Smooth muscle cell (in vitro differentiated cells): ENCODE measurements around the gene STK10. TPM values are rescaled to one million over a fixed set of nuclear protein-coding genes. Genes with fewer than 3 reads are reported as not detected.

Experiments
- DNase-seq: peaks from one replicate; lab custom pipeline; 2025; ENCODE audit not compliant: unreplicated experiment; lab: John Stamatoyannopoulos, UW
- H2AFZ ChIP-seq: fragments of 200-600 bp; sonication (generic); 2 replicates; pipeline ENCODE4 v1.6.0; 2016; ENCODE audit warnings: antibody characterized with exemption, low read depth, mild to moderate bottlenecking
- H3F3A ChIP-seq: fragments of 200-600 bp; sonication (generic); 2 replicates; pipeline ENCODE4 v1.6.0; 2017; ENCODE audit warnings: antibody characterized with exemption, low read depth
- H3K27ac ChIP-seq: fragments of 200-600 bp; sonication (generic); 2 replicates; pipeline ENCODE4 v1.5.1; 2016; ENCODE audit warnings: low read depth, mild to moderate bottlenecking
- H3K27me3 ChIP-seq: fragments of 200-600 bp; sonication (generic); 2 replicates; pipeline ENCODE4 v1.6.1; 2016; ENCODE audit warnings: low read depth, mild to moderate bottlenecking
- H3K36me3 ChIP-seq: fragments of 200-600 bp; sonication (generic); 2 replicates; pipeline ENCODE4 v1.5.1; 2016; ENCODE audit warnings: low read depth
- H3K4me1 ChIP-seq: fragments of 200-600 bp; sonication (generic); 2 replicates; pipeline ENCODE4 v1.5.1; 2016; ENCODE audit warnings: low read depth
- H3K4me2 ChIP-seq: fragments of 200-600 bp; sonication (generic); 2 replicates; pipeline ENCODE4 v1.6.0; 2016; ENCODE audit warnings: mild to moderate bottlenecking
- H3K4me3 ChIP-seq: fragments of 200-600 bp; sonication (generic); 2 replicates; pipeline ENCODE4 v1.5.1; 2016; ENCODE audit warnings: mild to moderate bottlenecking
- H3K79me2 ChIP-seq: fragments of 200-600 bp; sonication (generic); 2 replicates; pipeline ENCODE4 v1.6.0; 2016; ENCODE audit warnings: low read depth, mild to moderate bottlenecking
- H3K9ac ChIP-seq: fragments of 200-600 bp; sonication (generic); 2 replicates; pipeline ENCODE4 v1.6.0; 2016; ENCODE audit warnings: low read depth
- H3K9me3 ChIP-seq: fragments of 200-600 bp; sonication (generic); replicated peaks from 2 replicates; pipeline ENCODE4 v1.5.1; 2016; ENCODE audit warnings: low read depth
- H4K20me1 ChIP-seq: fragments of 200-600 bp; sonication (generic); 2 replicates; pipeline ENCODE4 v1.6.0; 2016; ENCODE audit warnings: low read depth
- CTCF ChIP-seq: fragments of 200-600 bp; sonication (generic); IDR thresholded peaks from 2 replicates; pipeline ENCODE4 v1.5.1; 2017; ENCODE audit warnings: borderline replicate concordance, mild to moderate bottlenecking, antibody characterized with exemption; ENCODE audit not compliant: insufficient read depth, poor library complexity, severe bottlenecking
- WGBS: methylation state at CpG from one replicate; pipeline ENCODE4 v1.1.7; 2016; ENCODE audit warnings: low lambda C conversion rate; 5-methylcytosine and 5-hydroxymethylcytosine counted together
- polyA plus RNA-seq: library from polyadenylated mRNA; unstranded; fragments of >200 nt; fragmentation: Nextera tagmentation; extraction: Ambion mirVana; gene quantifications from 2 replicates; pipeline ENCODE4 v1.2.1, GENCODE V29; 2016
- total RNA-seq: library from RNA; depleted of rRNA; stranded (reverse); fragments of >200 nt; gene quantifications from 2 replicates; pipeline ENCODE4 v1.2.3, GENCODE V29; 2014

Gene STK10
- total and polyA plus RNA-seq, 2 experiments from 2014 or later: 10.7 to 26.0 TPM

GRCh38 chr5:172045315-172045632, 142.8 kb downstream of the STK10 start:
- Histone ChIP-seq H3K4me1 (no peaks in the 10 kb centered on the region), H3K36me3 (no peaks in the 10 kb centered on the region), H3F3A (no peaks in the 10 kb centered on the region), H3K27ac (no peak overlapping the region), H3K27me3 (no peaks in the 10 kb centered on the region), H3K4me2 (no peak overlapping the region), H2AFZ (no peak overlapping the region), H3K9ac (no peak overlapping the region), H3K4me3 (no peak overlapping the region), H3K9me3 (no peaks in the 10 kb centered on the region), H4K20me1 (no peaks in the 10 kb centered on the region), H3K79me2 (no peaks in the 10 kb centered on the region)
- TF ChIP-seq CTCF: no peak
- WGBS: 91% methylated on average over 7 of the region's 7 CpGs
- no peak for DNase-seq

- TF ChIP-seq CTCF: no peak
- no peak overlapping the region for H3K9ac ChIP-seq
- no peaks in the 10 kb centered on the region for H3K27me3 ChIP-seq
- H3K4me2 ChIP-seq: no peak overlapping the region
- H3K4me3 ChIP-seq: no peak overlapping the region
- no peak overlapping the region for H3K27ac ChIP-seq
- H3K79me2 ChIP-seq: no peaks in the 10 kb centered on the region
- no peaks in the 10 kb centered on the region for H3K9me3 ChIP-seq
- no peaks in the 10 kb centered on the region for H3K4me1 ChIP-seq
- H3F3A ChIP-seq: no peaks in the 10 kb centered on the region
- 89% methylated on average over 14 of the region's 14 CpGs for WGBS
- no peak overlapping the region for H2AFZ ChIP-seq
- no peaks in the 10 kb centered on the region for H3K36me3 ChIP-seq
- H4K20me1 ChIP-seq: no peaks in the 10 kb centered on the region
- DNase-seq: no peak
Measured at GRCh38 chr5:172044631-172045314, 143.3 kb downstream of the STK10 start.

- no peaks in the 10 kb centered on the region for H3K36me3 ChIP-seq
- H3K4me1 ChIP-seq: no peaks in the 10 kb centered on the region
- no peak overlapping the region for H3K9ac ChIP-seq
- no peaks in the 10 kb centered on the region for H3K9me3 ChIP-seq
- no peaks in the 10 kb centered on the region for H3F3A ChIP-seq
- no peaks in the 10 kb centered on the region for H4K20me1 ChIP-seq
- no peak for DNase-seq
- H2AFZ ChIP-seq: no peak overlapping the region
- H3K4me2 ChIP-seq: no peak overlapping the region
- H3K4me3 ChIP-seq: no peak overlapping the region
- no peaks in the 10 kb centered on the region for H3K79me2 ChIP-seq
- no peaks in the 10 kb centered on the region for H3K27me3 ChIP-seq
- no peak for TF ChIP-seq CTCF
- WGBS: 95% methylated on average over 13 of the region's 13 CpGs
- H3K27ac ChIP-seq: no peak overlapping the region
Measured at GRCh38 chr5:172043865-172044264, 144.2 kb downstream of the STK10 start.

- WGBS: 96% methylated on average over 13 of the region's 13 CpGs
- Histone ChIP-seq H3F3A (no peaks in the 10 kb centered on the region), H4K20me1 (no peaks in the 10 kb centered on the region), H3K36me3 (no peaks in the 10 kb centered on the region), H3K4me3 (no peak overlapping the region), H3K27me3 (no peaks in the 10 kb centered on the region), H3K79me2 (no peaks in the 10 kb centered on the region), H3K9me3 (no peaks in the 10 kb centered on the region), H2AFZ (no peak overlapping the region), H3K4me1 (no peaks in the 10 kb centered on the region), H3K9ac (no peak overlapping the region), H3K27ac (no peak overlapping the region), H3K4me2 (no peak overlapping the region)
- no peak for DNase-seq
- TF ChIP-seq CTCF: no peak
Measured at GRCh38 chr5:172042183-172042582, 145.8 kb downstream of the STK10 start.
